GM21423 (cell line): Measurements from ENCODE around the gene P3H3.
"Not testable (repeated sequence)": the region's sequence is repeated elsewhere in the genome, so short reads cannot be mapped to it uniquely, and the experiment has no call there.

ENCODE experiments used
- ATAC-seq: cut with Tn5 transposase; IDR thresholded peaks from one replicate; pipeline ENCODE4 v1.9.1; 2021; ENCODE audit warnings: mild to moderate bottlenecking, moderate library complexity; ENCODE audit not compliant: unreplicated experiment

The P3H3 gene

GRCh38 chr12:6886206-6886999 is 58.2 kb downstream of the P3H3 start:
- not testable (repeated sequence) for ATAC-seq

GRCh38 chr12:6887460-6887859 is 59.3 kb downstream of the P3H3 start:
- ATAC-seq, result no peak

GRCh38 chr12:6888360-6888759 is 60.2 kb downstream of the P3H3 start:
- no peak for ATAC-seq

- ATAC-seq, result not testable (repeated sequence)
Measured at GRCh38 chr12:6888794-6889193, 60.6 kb downstream of the P3H3 start.
